ENCODE results near the gene PRKAG2.

DNA sequence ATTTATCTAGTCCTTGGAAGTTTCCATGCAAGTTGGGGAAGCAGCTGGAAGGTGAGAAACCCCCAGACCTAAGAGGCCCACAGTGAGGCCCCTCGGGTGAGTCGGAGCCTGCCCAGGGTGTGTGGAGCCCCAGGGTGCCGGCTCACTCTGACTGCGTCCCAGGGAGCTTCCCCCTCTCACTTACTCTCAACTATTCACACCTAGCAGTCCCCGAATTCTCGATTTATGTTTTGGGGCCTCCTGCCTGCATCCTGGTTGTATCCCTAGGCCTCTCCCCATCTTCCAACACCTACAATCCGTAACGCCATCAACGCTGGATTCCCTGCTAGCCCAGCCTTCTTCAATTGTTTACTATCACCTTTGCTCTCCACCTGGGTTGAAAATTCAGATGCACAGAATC lies 63.9 kb downstream of the PRKAG2 start:
- TF ChIP-seq, protein P1, sequence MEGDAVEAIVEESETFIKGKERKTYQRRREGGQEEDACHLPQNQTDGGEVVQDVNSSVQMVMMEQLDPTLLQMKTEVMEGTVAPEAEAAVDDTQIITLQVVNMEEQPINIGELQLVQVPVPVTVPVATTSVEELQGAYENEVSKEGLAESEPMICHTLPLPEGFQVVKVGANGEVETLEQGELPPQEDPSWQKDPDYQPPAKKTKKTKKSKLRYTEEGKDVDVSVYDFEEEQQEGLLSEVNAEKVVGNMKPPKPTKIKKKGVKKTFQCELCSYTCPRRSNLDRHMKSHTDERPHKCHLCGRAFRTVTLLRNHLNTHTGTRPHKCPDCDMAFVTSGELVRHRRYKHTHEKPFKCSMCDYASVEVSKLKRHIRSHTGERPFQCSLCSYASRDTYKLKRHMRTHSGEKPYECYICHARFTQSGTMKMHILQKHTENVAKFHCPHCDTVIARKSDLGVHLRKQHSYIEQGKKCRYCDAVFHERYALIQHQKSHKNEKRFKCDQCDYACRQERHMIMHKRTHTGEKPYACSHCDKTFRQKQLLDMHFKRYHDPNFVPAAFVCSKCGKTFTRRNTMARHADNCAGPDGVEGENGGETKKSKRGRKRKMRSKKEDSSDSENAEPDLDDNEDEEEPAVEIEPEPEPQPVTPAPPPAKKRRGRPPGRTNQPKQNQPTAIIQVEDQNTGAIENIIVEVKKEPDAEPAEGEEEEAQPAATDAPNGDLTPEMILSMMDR (IDR thresholded peaks at IDR 0.05; ENCODE audit: low read depth, low read length), result no peak
- no peak for TF ChIP-seq POLR2A (IDR thresholded peaks at IDR 0.05; ENCODE audit: extremely low read depth, insufficient read length)
- TF ChIP-seq, protein P2, sequence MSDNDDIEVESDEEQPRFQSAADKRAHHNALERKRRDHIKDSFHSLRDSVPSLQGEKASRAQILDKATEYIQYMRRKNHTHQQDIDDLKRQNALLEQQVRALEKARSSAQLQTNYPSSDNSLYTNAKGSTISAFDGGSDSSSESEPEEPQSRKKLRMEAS (IDR thresholded peaks at IDR 0.05; ENCODE audit: low read depth, low read length), result no peak
- TF ChIP-seq MYC (IDR thresholded peaks at IDR 0.05; ENCODE audit: low read depth, low read length), result no peak

Data from NB4 (cell line).